Measurements from ENCODE around the gene CAPN9.

Gene CAPN9

DNA sequence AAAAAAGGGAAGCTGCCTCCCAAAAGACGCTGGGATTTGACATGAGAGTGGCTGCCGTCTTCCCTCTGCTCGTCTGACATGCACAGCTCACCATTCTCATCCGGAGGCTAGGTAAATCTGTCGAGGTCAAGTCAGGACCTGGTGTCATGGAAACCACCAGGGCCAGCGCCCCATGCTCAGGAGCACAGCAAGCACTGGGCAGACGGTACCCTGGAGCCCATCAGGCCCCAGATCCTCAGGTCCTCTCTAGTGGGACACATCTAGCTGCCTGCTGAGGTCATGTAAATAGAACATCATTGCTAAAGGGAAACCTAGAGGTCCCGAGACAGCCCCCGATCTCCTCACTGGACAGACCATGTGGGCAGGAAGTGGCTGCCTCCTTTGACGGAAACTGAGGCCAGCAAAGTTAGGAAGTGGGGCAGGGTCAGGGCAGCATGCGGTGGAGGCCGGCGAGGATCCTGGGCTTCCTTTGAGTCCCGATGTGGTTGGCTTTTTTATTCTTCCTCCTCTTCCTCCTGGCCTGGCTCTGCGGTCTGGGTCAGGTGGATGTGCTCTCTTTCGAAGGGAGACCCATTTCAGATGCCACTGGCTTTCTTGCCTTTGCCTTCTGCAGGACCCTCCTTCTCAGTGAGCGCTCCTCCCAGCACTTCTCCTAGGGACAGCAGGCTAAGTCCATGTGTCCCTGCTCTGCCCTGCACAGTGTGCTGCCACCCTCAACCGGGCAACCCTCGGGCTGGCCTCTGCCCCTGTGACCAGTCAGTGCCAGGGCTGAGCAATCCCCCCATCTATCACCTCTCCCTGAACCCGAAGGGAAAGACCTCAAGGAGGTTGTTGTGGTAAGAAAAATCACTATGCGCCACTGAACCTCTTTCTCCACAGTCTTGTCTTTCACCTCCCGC, 39.2 kb upstream of the CAPN9 start:
- TF ChIP-seq CEBPB (IDR thresholded peaks at IDR 0.05) (no peak), FOXM1 (IDR thresholded peaks at IDR 0.05; ENCODE audit: borderline replicate concordance, low read depth) (no peak)

DNA sequence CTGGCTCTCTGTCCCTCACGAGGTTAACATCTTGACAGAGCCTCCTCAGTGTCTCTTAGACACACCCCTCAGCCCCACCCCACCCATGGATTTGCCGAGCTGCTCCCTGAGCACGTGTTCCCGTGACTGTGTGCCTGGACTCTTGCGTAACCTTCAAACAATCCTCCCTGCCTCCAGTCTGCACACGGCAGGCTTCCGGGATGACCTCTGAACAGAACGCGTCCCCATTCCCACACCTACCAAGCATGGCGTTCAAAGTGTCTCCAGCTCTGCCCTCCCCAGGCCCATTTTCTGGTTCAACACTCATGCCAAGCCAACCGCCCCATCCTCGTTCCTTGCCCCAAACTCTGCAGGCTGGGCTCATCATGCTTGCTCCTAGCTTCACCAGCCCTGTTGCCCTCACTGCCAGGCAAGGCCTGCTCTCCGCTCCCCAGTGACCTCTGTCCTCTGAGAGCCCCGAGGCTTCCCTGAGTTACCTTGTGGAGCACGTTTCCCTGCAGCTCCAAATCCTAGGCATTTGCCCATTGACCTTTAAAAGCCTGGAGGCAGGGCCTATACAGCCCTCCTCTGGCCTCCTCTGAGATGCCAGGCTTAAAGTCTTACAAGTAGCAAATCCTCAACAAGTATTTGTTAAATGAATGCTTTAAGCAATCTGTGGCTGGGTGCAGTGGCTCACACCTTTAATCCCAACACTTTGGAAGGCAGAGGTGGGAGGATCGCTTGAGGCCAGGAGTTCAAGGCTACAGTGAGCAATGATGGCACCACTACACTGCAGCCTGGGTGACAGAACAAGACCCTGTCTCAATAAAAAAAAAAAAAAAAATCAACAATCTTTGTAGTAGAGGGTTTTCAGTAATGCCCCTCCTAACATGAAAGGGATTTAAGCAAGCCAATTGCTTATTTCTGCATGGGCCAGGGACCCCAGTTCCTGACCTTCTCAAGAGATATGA, 38.3 kb upstream of the CAPN9 start:
- TF ChIP-seq YY1 (IDR thresholded peaks at IDR 0.05; ENCODE audit: low read depth) (no peak), CEBPB (IDR thresholded peaks at IDR 0.05) (peak; percentile 87)

DNA sequence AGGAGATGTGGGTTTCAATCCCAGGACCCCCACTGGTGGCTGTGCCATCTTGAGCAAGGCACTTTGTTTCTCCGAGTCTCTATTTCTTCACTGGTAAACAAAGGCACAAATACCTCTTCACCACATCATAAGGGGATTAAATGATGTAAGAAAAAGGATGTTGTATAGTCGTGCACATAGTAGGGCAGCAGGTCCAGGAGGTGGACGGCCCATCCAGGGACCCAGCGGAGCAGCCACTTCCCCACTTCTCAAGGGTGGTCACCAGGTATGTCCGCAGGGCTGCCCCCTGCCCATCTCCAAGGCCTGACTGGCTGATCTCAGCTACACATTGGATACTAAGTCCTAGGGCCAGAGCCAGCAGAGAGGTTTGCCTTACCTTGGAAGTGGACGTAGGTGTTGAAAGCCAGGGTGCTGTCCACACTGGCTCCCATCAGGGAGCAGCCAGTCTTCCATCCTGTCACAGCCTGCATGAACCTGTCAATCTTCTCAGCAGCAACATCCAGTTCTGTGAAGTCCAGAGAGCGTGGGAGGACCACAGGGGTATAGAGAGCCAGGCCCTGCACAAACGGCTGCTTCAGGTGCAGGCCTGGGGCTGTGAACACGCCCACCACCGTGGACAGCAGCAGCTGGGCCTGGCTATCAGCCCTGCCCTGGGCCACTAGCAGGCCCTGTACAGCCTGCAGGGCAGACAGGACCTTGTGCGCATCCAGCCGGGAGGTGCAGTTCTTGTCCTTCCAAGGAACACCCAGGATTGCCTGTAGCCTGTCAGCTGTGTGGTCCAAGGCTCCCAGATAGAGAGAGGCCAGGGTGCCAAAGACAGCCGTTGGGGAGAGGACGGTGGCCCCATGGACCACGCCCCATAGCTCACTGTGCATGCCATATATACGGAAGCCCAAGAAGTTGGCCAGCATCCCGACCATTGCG, 37.3 kb upstream of the CAPN9 start:
- TF ChIP-seq, protein P1, sequence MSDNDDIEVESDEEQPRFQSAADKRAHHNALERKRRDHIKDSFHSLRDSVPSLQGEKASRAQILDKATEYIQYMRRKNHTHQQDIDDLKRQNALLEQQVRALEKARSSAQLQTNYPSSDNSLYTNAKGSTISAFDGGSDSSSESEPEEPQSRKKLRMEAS (IDR thresholded peaks at IDR 0.05), result no peak
- TF ChIP-seq, protein P2, sequence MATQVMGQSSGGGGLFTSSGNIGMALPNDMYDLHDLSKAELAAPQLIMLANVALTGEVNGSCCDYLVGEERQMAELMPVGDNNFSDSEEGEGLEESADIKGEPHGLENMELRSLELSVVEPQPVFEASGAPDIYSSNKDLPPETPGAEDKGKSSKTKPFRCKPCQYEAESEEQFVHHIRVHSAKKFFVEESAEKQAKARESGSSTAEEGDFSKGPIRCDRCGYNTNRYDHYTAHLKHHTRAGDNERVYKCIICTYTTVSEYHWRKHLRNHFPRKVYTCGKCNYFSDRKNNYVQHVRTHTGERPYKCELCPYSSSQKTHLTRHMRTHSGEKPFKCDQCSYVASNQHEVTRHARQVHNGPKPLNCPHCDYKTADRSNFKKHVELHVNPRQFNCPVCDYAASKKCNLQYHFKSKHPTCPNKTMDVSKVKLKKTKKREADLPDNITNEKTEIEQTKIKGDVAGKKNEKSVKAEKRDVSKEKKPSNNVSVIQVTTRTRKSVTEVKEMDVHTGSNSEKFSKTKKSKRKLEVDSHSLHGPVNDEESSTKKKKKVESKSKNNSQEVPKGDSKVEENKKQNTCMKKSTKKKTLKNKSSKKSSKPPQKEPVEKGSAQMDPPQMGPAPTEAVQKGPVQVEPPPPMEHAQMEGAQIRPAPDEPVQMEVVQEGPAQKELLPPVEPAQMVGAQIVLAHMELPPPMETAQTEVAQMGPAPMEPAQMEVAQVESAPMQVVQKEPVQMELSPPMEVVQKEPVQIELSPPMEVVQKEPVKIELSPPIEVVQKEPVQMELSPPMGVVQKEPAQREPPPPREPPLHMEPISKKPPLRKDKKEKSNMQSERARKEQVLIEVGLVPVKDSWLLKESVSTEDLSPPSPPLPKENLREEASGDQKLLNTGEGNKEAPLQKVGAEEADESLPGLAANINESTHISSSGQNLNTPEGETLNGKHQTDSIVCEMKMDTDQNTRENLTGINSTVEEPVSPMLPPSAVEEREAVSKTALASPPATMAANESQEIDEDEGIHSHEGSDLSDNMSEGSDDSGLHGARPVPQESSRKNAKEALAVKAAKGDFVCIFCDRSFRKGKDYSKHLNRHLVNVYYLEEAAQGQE (IDR thresholded peaks at IDR 0.05; ENCODE audit: low read depth), result peak; percentile 21; the same call in 1 of the 2 replicates

DNA sequence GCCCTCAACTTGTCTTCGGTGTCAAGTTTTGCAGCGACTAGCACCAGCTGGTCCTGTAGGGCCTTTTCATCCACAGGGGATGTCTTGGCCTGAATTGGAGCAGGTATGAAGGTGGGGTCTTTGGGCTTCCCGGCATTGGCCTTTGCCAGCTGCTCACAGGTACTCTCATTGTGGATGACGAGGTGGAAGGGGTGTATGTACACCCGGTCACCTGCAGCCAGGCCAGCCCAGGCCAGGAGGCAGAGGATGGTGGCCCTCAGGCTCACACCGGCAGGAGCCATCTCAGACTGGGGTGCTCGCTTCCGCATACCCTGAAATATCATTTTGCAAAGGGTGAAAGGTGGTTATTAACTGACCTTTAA, 36.7 kb upstream of the CAPN9 start:
- TF ChIP-seq CEBPB (IDR thresholded peaks at IDR 0.05), result no peak
- no peak for TF ChIP-seq FOXM1 (IDR thresholded peaks at IDR 0.05; ENCODE audit: borderline replicate concordance, low read depth)
- TF ChIP-seq, protein P2 (IDR thresholded peaks at IDR 0.05; ENCODE audit: low read depth), result no peak
- TF ChIP-seq, protein P3, sequence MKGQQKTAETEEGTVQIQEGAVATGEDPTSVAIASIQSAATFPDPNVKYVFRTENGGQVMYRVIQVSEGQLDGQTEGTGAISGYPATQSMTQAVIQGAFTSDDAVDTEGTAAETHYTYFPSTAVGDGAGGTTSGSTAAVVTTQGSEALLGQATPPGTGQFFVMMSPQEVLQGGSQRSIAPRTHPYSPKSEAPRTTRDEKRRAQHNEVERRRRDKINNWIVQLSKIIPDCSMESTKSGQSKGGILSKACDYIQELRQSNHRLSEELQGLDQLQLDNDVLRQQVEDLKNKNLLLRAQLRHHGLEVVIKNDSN (IDR thresholded peaks at IDR 0.05), result no peak
- no peak for TF ChIP-seq TAF1 (IDR thresholded peaks at IDR 0.05; ENCODE audit: low read depth)
- TF ChIP-seq, protein P1 (IDR thresholded peaks at IDR 0.05), result no peak
- TF ChIP-seq YY1 (IDR thresholded peaks at IDR 0.05; ENCODE audit: low read depth), result no peak
- no peak for TF ChIP-seq EGR1 (IDR thresholded peaks at IDR 0.05)
- no peak for TF ChIP-seq ZBTB7A (IDR thresholded peaks at IDR 0.05; ENCODE audit: low read depth)
- no peak for TF ChIP-seq NFIC (IDR thresholded peaks at IDR 0.05)
- no peak for TF ChIP-seq CREB1 (IDR thresholded peaks at IDR 0.05; ENCODE audit: low read depth)
- no peak for TF ChIP-seq TEAD4 (IDR thresholded peaks at IDR 0.05)
- TF ChIP-seq EP300 (IDR thresholded peaks at IDR 0.05; ENCODE audit: borderline replicate concordance), result no peak

DNA sequence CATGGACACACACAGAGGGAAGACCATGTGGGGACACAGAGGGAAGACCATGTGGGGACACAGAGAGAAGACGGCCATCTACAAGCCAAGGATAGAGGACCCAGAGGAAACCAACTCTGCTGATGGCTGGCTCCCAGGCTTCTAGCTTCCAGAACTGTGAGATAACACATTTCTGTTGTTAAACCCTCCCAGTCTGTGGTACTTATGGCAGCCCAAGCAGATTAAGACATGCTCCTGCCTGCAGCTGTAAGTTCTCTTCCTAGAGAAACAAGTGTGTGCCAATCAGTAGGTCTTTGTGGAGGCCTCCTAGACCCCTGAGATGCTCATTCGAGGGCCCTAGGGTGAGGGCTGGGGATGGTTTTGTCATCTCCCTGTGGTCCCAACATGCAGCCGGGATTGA, 35.9 kb upstream of the CAPN9 start:
- TF ChIP-seq TEAD4 (IDR thresholded peaks at IDR 0.05), result no peak
- TF ChIP-seq RAD21 (IDR thresholded peaks at IDR 0.05; ENCODE audit: low read depth), result no peak
- no peak for TF ChIP-seq EP300 (IDR thresholded peaks at IDR 0.05; ENCODE audit: borderline replicate concordance)

DNA sequence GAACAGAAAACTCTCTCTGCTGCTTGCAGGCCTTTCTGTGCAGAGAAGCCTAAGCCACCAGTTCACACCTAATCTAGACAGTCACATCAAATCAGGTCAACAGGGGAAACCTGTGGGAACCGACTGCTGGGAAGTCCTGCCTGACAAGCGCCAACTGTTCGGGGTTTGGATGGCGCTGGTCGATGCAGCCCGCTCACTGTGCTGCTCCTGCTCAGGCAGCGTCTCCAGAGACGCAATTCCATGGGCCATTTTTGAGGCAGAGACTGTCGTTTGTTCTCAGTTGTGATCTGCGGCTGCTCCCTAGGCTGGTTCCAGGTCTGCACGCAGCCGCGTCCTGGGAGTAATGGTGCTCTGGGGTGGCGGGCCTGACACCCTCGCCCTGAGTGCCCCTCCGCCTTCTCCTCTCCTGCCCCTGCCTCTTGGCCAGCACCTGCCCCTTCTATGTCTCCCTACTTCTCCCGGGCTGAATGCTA, 34.7 kb upstream of the CAPN9 start:
- TF ChIP-seq YY1 (IDR thresholded peaks at IDR 0.05; ENCODE audit: low read depth) (no peak), FOXM1 (IDR thresholded peaks at IDR 0.05; ENCODE audit: borderline replicate concordance, low read depth) (no peak), TCF12 (IDR thresholded peaks at IDR 0.05; ENCODE audit: low read depth) (no peak), RAD21 (IDR thresholded peaks at IDR 0.05; ENCODE audit: low read depth) (no peak), NFIC (IDR thresholded peaks at IDR 0.05) (no peak), CEBPB (IDR thresholded peaks at IDR 0.05) (no peak), ZBTB7A (IDR thresholded peaks at IDR 0.05; ENCODE audit: low read depth) (no peak), TEAD4 (IDR thresholded peaks at IDR 0.05) (no peak), EP300 (IDR thresholded peaks at IDR 0.05; ENCODE audit: borderline replicate concordance) (no peak), EGR1 (IDR thresholded peaks at IDR 0.05) (no peak), CREB1 (IDR thresholded peaks at IDR 0.05; ENCODE audit: low read depth) (no peak)
- TF ChIP-seq, protein P3 (IDR thresholded peaks at IDR 0.05), result no peak
- TF ChIP-seq, protein P1 (IDR thresholded peaks at IDR 0.05), result no peak
- TF ChIP-seq, protein P2 (IDR thresholded peaks at IDR 0.05; ENCODE audit: low read depth), result no peak

Data from Ishikawa (cell line).